Esophagus squamous epithelium (tissue), 4 donors: ENCODE results near the gene IKZF5.

Experiments used
- CTCF ChIP-seq, 6 experiments: fragments of 450-650 bp in 4 of 6; fragments of 200-600 bp in 2 of 6; sonication (generic) in 2 of 6; IDR thresholded peaks; one replicate each; pipeline ENCODE4 v1.5.1; 2016 to 2019; ENCODE audit warnings: antibody characterized with exemption in 6 of 6, mild to moderate bottlenecking in 4 of 6, moderate library complexity in 4 of 6
- POLR2A ChIP-seq, 4 donors: fragments of 450-650 bp; IDR thresholded peaks; one replicate each; pipeline ENCODE4 v1.6.1; 2017; ENCODE audit warnings: antibody characterized with exemption in 4 of 4, mild to moderate bottlenecking in 4 of 4, moderate library complexity in 3 of 4

GRCh38 chr10:123013456-123014419 lies 5.1 kb upstream of the IKZF5 start:
- TF ChIP-seq CTCF (IDR thresholded peaks at IDR 0.05) = no peak
- no peak for TF ChIP-seq POLR2A (IDR thresholded peaks at IDR 0.05)
